ENCODE data around the gene OST4.
"Not testable (repeated sequence)": the region's sequence is repeated elsewhere in the genome, so short reads cannot be mapped to it uniquely, and the experiment has no call there.

OST4 gene

GRCh38 chr2:27078267-27079194 is 7.1 kb upstream of the OST4 start, which contains the start of gene EMILIN1:
Gene EMILIN1 (plus strand): TSS chr2:27078615. CDS start chr2:27079066, 451 bp downstream.
- no peak for DNase-seq

- DNase-seq: no peak
Measured at GRCh38 chr2:27077231-27077630, 5.8 kb upstream of the OST4 start.

GRCh38 chr2:27076323-27076722 is 4.9 kb upstream of the OST4 start:
- no peak for DNase-seq

- DNase-seq: not testable (repeated sequence)
Measured at GRCh38 chr2:27075566-27075871, 4.1 kb upstream of the OST4 start.

GRCh38 chr2:27074738-27075565 is 3.5 kb upstream of the OST4 start:
- no peak for DNase-seq

- DNase-seq: no peak
Measured at GRCh38 chr2:27073782-27074181, 2.3 kb upstream of the OST4 start.

- no peak for DNase-seq
Measured at GRCh38 chr2:27072920-27073319, 1.5 kb upstream of the OST4 start.

- DNase-seq: no peak
Measured at GRCh38 chr2:27071990-27072830, 756 bp upstream of the OST4 start.

- DNase-seq: no peak
Measured at GRCh38 chr2:27070653-27071276, 689 bp downstream of the OST4 start.

GRCh38 chr2:27069961-27070618 is 1.4 kb downstream of the OST4 start:
- DNase-seq: no peak

- DNase-seq: no peak
Measured at GRCh38 chr2:27069436-27069835, 2.0 kb downstream of the OST4 start.

- DNase-seq: no peak
Measured at GRCh38 chr2:27067385-27067784, 4.1 kb downstream of the OST4 start.

- no peak for DNase-seq
Measured at GRCh38 chr2:27065128-27065527, 6.3 kb downstream of the OST4 start.

GRCh38 chr2:27060323-27060722 is 11.1 kb downstream of the OST4 start:
- DNase-seq: no peak

GRCh38 chr2:27059141-27059820 is 12.2 kb downstream of the OST4 start:
- DNase-seq: no peak

GRCh38 chr2:27058210-27058609 is 13.2 kb downstream of the OST4 start:
- no peak for DNase-seq

- no peak for DNase-seq
Measured at GRCh38 chr2:27057184-27057583, 14.3 kb downstream of the OST4 start.

- DNase-seq: no peak
Measured at GRCh38 chr2:27054721-27055120, 16.7 kb downstream of the OST4 start.

- no peak for DNase-seq
Measured at GRCh38 chr2:27053776-27054175, 17.7 kb downstream of the OST4 start.

GRCh38 chr2:27053321-27053720 is 18.1 kb downstream of the OST4 start:
- no peak for DNase-seq

GRCh38 chr2:27051902-27052645 is 19.4 kb downstream of the OST4 start:
- no peak for DNase-seq
